DLD1 (cell line): ENCODE measurements around the gene DCAF7.

Experiments used
- in situ Hi-C: cut with HindIII; loops from 2 replicates; pipeline ENCODE4 v1.10.0; 2017; ENCODE audit warnings: low sequenced_read_pairs

The DCAF7 gene

DNA sequence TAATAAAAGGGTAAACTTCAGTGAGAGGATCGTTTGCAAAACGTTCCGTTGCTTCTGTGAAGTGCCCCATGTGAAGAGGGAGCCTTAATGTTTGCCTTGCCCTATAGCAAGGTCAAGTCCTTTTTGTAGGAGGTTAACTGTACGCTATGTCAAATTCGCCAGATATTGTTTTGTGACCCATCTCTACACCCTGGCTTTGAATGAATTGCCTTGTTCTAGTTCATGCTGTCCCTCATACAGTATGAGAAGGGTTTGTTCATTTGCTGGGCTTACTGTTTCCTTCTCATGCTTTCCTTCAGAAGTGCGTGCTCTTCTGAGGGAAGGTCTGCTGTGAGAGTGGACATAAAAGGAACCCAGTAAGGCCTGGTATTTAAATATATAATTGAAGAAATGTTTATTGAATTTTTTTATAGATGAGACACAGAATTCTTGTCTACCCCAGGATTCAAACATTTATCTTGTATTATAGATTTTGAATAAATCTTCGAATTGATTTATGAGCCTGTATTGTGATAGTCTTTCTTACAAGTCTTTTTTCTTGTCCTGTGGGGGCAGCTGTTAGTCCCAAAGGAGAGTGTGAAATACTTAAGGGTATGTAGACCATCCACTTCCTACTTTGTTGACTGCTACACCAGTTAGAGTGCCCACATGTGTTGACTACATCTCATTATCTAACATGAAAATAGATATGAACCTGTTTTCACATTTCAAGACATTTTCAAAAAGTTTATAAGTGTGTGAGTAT, 73.7 kb downstream of the DCAF7 start:
- in situ Hi-C loops: loop anchor here (5.0 kb wide), 1 partner anchor 82 kb away; no protein-coding TSS in a partner anchor

DNA sequence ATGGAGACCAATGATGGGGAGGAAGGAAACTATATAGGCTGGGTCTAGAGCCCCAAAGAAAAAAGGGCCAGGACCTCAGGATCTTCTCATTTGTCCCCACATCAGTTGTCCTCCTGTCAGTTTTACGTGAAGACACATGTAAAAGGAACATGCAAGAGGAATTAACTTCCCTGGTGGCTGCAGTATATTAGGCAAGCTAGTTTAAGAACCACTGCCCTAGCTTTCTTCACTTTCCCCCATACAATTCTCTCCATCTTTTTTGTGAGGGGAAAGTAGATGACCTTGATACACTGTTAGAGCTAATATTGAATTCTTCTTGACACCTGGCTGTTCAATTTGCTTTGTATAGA, 74.2 kb downstream of the DCAF7 start:
- in situ Hi-C loops: loop anchor here (5.0 kb wide), 1 partner anchor 82 kb away; no protein-coding TSS in a partner anchor

DNA sequence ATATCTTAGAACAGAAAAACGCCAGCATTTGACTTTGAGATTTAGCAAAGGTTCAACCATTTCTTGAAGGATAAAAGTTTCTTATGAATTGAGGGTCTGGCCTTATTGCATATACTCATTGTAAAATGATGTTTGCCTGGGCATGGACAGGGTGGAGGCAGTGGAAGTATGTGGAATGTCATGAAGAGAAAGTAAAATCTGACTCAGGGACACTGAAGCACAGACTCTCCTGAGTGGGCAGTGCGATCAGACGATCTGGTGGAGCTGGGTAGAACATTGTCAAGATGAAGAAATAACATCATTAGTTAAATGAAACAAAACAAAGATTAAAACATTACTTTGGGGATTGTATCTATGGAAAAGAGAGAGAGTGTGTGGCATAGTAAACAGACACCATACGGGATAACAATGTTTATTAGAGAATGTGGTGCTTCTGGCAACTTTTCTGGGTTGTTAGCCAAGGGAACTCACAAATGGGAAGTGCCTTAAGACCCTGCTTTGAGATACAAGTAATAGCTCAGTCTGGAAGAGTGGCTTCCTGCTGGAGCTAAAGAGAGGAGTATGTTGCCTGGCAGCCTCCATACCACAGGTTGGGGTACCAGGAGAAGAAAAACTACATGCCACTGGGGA, 76.4 kb downstream of the DCAF7 start:
- in situ Hi-C loops: no loop called here

DNA sequence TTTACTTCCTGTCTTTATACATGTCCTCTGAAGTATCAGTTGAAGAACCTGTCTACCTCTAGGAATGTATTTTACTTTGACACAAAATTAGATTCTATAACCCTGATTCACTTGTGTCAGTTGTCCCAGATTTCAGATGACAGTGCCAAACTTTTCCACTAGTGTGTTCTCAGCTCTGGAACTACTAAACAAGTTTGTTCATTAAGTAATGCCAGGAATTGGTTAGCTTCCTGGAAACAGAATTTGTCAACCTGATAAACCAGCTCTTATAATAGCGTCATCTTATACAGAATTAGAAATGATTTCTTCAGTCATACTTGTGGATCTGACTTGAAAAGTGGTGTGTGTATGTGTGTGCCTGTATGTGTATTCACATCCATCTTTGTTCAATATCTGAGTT, 79.3 kb downstream of the DCAF7 start:
- in situ Hi-C loops: no loop called here

DNA sequence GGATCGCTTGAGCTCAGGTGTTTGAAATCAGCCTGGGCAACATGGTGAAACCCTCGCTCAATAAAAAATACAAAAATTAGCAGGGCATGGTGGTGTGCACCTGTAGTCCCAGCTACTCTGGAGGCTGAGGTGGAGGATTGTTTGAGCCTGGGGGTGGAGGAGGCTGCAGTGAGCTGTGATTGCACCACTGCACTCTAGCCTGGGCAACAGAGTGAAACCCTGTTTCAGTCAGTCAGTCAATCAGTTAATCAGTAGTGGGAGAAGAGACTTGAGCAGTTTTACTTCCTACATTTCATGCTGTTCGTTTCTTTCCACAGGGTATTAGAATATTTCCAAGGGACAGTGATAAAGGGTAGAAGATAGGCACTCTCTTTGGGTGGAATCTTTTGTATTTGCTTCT, 80.8 kb downstream of the DCAF7 start:
- in situ Hi-C loops: no loop called here

DNA sequence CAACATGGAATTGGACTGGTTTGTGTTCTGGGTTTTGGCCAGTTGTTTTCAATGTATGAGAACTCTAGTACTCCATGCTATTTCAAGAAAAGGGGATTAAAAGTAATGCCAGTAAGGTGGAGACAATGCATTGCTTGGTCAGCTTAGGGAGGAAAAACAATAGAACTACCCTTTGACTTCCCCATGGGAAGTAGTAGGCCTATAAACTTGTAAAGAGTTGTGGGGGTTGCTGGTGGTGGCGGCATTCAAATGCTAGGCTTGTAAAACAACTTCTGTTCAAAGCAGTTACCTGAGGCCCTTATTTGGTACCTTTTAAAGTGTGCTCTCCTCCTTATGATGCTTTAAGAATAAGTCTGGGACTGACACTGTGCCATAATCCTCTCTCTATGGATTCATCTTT, 81.3 kb downstream of the DCAF7 start:
- in situ Hi-C loops: no loop called here

DNA sequence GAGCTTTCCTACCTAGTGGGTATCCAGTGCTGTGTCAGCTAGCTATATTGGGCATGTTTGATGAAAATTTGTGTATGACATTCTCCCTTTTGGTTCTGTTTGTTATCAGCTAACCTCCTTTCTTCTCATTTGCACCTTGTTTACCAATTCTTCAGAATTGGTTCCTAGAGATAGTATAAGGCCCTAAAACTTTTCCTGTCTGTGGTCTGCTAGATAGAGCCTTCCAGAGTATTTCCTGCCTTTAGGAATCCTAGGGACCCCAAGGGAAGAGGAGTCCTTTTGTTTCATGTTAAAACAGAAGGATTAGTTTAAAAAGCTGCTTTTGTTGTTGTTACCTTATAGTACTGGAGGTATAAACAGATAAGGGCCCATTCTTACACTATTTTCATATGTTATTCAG, 83.5 kb downstream of the DCAF7 start:
- in situ Hi-C loops: no loop called here

DNA sequence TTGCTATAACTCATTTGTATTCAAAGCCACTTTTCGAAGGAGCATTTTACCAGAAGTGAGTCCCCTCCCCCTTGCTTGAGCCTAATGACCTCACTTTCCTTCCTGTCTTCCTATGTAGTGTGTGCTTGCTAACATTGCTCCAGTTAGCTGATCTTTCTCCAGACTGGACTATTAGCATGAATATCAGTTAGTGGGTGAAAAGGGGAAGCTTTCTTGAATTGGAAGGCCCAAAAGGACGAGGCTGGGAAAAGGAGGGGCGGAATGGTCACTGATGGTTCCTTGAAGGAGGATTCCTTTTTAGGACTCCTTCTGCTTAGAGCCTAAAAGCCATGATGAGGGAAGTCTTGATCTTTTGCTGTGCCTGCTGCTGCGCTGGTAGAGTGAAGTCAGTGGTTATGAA, 83.9 kb downstream of the DCAF7 start:
- in situ Hi-C loops: no loop called here

DNA sequence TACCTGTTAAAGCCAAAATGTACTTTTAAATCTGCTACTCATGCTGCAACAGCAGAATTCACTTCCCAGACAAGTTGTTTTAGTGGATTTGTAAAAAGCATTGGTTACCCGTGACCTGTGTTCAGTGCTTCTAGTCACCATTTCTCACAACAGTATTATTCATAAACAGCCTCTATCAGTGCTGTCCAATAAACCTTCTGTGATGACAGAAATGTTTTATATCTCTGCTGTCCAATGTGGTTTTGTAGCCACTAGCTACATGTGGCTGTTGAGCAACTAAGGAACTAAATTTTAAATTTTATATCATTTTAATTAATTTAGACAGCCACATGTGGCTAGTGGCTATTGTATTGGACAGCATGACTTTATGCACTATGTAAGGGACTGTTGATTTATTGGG, 84.5 kb downstream of the DCAF7 start:
- in situ Hi-C loops: no loop called here

DNA sequence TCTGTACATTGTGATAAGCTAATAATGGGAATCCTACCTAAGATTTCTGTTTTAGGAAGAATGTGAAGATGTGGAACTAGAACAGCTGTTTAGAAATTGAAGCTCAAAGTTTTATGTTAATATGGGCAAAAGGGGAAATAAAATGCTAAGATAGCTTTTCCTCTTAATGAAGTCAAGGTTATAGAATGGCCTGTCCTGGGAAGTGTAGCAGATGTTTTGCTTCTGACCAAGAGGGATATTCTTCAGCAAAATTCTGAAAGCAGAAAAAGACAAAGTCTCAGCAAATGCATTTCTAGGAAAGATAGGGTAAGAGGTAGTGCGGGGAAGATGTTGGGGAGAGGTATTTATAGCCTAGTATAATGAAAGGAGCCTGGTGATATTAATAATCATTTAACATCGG, 85.0 kb downstream of the DCAF7 start:
- in situ Hi-C loops: no loop called here

DNA sequence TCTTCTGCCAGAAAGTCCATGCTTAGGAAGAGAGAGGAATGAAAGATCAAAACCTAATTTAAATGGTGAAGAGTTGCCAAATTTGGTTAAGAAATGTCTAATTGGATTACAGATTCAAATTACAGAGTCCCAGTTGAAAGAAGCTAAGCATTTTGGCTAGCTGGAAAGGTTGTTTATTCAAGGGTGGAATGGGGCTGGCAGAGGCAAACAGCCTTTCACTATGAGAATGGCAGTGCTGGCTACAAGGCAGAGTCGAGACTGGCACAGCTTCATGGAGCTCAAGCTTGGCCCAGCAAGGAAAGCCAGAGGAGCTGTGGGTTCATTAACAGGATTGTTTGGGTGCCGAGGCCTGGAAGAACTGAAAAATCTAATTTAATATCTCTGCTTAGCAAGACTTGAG, 85.5 kb downstream of the DCAF7 start:
- in situ Hi-C loops: no loop called here

DNA sequence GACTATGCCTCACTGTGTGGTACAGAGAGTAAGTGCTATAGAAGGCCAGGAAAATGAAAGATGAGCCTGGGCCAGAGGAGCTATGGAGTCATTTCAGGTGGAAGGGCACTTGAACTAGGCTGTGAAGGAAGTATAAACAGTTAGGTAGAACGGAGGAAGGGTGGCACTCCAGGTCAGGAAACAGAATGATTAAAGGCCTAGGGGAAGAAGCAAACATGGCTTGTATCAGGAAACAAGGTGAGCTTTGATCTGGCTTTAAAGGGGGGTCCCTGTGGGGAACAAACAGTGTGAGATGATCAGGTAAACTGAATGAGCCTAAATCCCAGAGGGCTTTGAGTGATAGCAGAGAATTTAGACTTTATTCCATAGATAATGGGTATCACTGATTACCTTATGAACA, 88.8 kb downstream of the DCAF7 start:
- in situ Hi-C loops: no loop called here

DNA sequence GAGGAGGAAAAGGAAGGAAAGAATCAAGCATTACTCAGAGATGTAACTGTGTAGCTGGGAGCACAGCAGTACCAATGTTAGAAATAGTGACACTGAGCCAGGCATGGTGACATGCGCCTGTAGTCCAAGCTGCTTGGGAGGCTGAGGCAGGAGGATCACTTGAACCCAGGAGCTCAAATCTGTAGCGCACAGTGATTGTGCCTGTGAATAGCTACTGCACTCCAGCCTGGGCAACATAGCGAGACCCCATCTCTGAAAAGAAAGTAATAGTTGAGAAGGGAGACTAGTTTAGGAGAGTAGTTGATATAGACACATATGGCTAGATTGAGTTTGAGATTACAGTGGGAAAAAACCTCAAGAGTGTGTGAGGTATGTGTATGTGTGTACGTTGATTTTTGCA, 89.8 kb downstream of the DCAF7 start:
- in situ Hi-C loops: no loop called here

DNA sequence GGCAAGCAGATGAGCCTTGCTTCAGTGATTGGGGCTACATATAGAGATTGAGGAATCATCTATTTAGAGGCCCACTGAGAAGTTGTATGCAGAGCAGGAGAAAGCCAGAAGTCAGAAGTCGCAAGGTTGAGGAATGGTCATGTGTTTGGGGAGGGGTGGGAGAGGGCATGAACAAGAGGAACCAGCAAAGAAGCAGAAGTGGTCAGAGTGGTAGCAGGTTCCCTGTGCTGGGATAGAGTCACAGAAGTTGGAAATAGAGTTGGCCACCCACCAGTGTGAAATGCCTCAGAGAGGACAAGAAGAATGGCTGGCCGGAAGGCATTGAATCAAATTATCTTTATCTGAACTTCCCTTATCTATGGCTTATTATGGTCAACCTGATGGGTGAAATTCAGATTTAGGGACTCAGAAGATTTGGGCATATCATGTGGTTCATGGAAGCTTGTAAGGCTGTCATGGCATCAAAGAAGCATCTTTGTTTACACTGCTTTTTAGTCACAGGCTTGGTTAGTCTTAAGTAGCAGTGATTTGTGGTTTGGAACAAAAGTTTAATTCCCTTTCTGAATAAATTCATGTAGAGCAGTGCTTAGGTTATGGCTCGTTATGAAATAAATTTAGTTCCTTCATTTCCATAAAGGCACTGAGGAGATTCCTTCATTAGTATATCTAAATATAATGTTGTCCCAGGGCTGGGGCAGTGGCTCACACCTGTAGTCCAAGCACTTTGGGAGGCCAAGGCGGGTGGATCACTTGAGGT, 91.6 kb downstream of the DCAF7 start:
- in situ Hi-C loops: no loop called here
